Activated CD8-positive, alpha-beta memory T cell treated with anti-CD3 and anti-CD28 coated beads for 1 hour (primary cell): ENCODE data around the gene THAP6.
"Not testable (repeated sequence)": the region's sequence is repeated elsewhere in the genome, so short reads cannot be mapped to it uniquely, and the experiment has no call there.

Experiments used
- DNase-seq, 2 donors: peaks; one replicate each; pipeline ENCODE4 v3.0.0-alpha.2; 2020; ENCODE audit warnings: low read depth in 1 of 2; ENCODE audit errors: extremely low read depth in 1 of 2

THAP6 gene

GRCh38 chr4:75514131-75514948 is at the start of gene THAP6, which contains the start of gene RCHY1:
THAP6 (plus strand) TSS chr4:75514473; CDS start chr4:75515453, 980 bp downstream.
RCHY1 (minus strand) TSS chr4:75514403; CDS start chr4:75514286, 117 bp downstream.
- DNase-seq, result peak; percentile 80 to 86

GRCh38 chr4:75469896-75470295 is 44.4 kb upstream of the THAP6 start:
- DNase-seq, result no peak

GRCh38 chr4:75470738-75471137 is 43.5 kb upstream of the THAP6 start:
- no peak for DNase-seq

- DNase-seq, result no peak
Measured at GRCh38 chr4:75477201-75477600, 37.1 kb upstream of the THAP6 start.

DNA sequence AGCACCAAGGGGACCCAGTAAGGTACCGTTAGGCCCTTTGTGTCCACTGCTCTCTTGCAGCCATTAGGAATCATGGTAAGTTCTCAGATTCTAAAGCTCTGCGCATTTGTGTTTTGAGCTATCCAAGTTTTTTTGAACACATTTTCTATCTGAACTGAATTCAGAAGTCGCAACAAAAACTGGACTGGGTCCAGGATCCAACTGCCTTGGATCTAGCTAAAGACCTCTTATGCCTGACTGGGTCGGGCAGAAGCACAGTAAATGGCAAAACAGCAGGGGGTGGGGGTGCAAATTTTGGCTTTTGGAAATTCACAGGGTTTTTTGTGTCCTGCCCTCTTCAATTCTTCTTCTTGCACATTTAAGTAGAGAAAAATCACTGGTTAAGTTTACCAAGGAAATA is 30.1 kb upstream of the THAP6 start:
- DNase-seq, result no peak

DNA sequence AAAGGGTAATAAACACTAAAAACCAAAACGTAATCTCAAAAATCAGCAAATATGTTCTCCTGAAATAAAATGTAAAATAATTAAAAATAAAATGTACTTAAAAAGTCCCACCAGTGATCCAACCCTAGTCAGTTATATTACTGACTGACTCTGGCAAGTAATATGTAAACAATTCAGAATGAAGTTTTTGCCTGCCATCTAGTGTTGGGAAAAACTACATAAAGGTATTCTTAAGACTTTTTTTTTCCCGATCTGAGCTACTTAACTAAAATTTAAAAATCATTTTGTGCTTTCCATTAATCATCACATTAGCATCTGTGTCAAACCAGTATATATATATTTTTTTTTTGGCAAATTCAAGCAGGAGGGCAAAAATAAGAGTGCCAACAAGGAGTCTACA is 24.1 kb upstream of the THAP6 start:
- no peak for DNase-seq

GRCh38 chr4:75494563-75494962 is 19.7 kb upstream of the THAP6 start:
- no peak for DNase-seq

DNA sequence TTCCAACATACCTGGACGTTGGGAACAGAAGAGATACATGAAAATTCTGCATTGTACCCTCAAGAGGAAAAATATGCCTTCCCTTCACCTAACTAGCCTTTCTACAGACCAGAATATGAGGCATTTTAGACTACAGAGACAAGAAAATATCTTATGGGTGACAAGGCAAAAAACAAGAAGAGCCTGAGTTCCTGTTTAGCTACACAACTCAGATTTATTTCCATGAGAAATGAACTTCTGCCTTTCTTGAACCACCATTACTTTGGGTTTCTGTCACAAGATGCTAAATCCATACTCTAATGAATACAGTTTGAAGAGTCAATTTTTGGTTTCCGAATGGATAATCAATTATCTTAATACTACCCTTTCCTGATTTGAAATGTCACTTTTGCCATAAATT is 18.8 kb upstream of the THAP6 start:
- DNase-seq, result no peak

DNA sequence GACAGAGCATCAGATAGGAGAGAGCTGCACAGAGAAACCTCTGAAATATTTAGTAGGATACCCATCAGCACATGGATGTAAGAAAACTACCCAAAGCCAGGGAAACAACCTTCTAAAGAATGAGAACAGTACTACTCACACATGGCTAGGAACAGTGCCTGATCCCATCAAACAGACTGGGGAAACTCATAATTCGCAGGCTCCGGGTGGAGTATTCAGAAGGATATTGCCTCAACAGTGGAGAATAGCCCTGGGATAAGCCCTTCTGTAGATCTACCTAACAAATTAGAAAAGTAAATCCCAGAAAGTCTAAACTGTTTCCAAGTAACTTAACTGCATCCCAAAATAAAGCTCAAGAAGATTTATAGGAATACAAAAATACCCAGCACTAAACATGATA is 17.9 kb upstream of the THAP6 start:
- no peak for DNase-seq

DNA sequence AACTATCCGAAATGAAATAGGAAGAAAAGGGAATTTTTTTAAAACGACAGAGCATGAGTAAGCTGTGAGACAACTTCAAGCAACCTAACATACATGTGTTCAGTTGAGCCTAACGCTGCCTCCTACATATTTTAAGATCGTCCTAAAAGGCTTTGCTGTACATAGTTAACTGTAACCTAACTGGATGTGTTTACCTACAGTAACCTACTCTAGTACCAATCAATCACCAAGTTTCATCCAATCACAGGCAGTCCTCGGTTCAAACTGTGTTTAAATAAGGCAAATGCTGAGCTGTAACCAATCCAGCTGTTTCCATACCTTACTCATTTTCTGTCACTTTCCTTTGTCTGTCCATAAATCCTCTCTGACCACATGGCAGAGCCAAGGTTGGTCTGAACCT is 17.1 kb upstream of the THAP6 start:
- DNase-seq, result no peak

DNA sequence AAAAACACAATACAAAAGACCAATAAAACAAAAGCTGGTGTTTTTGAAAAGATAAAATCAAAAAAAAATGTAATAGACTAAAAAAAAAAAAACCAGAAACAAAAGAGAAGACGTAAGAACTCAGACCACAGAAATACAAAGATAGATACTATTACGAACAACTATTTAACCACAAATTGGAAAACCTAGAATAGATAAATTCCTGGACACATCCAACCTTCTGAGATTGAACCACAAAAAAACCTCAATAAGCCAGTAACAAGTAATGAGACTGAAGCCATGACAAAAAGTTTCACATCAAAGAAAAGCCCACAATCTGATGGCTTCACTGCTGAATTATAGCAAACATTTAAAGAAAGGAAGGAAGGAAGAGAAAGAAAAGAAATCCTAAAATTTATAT is 16.2 kb upstream of the THAP6 start:
- no peak for DNase-seq

DNA sequence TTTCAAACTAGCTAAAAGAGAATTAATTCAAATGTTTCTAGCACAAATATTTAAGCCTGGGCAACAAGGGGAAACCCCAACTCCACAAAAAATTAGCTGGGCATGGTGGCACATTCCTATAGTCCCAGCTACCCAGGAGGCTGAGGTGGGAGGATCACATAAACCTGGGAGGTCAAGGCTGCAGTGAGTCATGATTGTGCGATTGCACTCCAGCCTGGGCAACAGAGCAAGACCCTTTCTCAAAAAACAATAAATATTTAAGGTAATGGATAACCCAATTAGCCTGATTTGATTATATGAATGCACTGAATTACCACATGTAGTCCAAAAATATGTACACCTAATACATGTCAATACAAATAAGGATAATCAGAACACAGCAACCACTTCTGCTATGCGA is 14.4 kb upstream of the THAP6 start:
- no peak for DNase-seq

GRCh38 chr4:75502671-75503070 is 11.6 kb upstream of the THAP6 start:
- DNase-seq, result no peak

DNA sequence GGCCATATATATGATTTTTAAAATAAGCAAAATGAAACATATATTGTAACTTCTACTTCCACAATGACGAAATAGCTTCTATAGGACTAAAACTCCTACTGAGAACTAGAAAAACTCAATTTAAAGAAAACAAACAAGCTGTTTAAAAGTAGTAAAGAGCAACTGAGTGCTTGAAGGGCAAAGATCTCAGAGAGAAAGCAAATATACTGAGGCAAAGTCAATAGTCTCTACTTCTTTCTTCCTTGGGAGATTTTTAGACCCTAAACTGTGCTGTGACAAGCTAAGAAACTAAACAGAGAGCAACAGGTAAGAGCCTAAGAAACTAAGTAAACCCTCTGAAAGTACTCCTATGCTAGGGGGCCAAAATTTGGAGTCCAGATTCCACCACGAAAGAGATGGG is 8.6 kb upstream of the THAP6 start:
- DNase-seq, result no peak

DNA sequence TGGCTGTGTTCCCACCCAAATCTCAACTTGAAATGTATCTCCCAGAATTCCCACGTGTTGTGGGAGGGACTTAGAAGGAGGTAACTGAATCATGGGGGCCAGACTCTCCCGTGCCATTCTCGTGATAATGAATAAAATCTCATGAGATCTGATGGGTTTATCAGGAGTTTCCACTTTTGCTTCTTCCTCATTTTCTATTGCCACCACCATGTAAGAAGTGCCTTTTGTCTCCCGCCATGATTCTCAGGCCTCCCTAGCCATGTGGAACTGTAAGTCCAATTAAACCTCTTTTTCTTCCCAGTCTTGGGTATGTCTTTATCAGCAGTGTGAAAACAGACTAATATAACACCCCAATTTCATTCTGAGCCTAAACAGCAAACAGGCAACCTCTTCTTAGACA is 4.7 kb upstream of the THAP6 start:
- not testable (repeated sequence) for DNase-seq

- no peak for DNase-seq
Measured at GRCh38 chr4:75511841-75512240, 2.4 kb upstream of the THAP6 start.

DNA sequence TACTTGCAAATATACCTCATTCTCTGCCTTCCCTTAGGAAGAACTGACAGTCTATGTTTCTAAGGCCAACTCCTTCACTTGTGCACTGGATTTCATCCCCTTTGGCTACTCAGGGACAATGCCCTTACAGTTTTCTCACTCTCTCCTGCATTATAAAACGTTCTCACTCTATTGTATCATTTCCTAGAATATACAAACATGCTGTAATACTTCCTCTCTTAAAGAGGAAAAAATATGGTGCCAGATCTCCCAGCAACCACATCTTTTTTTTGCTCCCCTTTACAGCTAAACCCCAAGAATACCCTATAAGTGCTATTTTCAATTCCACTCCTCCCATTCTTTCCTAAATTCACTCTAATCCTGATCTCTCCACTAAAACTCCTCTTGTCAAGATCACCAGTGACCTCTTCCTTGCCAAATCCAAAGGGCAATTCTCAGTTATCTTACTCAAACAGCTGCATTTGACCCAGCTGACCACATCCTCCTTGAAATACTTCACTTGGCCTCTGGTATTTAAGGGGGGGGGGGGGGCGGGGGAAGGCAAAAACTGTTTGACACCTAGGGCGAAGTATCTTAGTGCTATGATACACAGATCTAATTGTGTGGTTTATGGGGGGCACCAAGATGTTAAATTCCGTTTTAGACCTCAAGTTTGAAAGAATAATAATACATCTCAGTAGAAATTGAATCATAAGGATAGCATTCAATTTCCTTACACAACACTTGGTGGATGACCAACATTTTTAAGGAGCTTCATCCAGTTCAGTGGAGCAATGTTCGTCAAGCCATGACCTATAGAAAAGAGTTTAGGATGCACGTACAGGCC is 1.7 kb upstream of the THAP6 start:
- DNase-seq, result no peak

DNA sequence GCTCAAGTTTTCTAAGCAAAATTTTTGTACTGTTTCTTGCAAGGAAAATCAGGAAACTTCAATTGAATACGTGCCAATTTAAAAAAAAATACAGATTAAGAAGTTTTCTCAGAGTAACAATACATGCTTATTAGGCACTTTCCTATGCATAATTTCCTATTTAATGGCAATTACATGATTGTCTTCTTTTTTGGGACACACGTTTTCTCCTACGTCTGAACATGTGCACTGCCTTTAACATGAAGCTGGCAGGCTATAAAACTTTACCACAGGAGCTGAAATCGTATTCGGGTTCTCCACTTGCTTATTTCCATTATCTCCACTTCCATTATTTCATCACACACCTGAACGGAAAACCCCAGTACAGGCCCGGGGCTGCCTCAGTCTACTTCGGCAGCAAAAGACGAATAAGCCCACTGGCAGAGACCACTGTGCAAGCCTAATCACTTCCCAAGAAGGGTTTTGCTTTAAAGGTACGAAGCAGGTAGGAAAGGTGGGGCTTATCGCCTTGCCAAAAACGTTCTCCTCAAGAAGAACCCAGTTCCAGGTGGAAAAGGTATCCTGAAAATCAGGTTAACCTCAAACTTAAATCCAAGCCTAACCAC is 645 bp upstream of the THAP6 start:
- DNase-seq, result no peak

- no peak for DNase-seq
Measured at GRCh38 chr4:75514949-75515612, 808 bp downstream of the THAP6 start.

GRCh38 chr4:75516144-75516543 is 1.9 kb downstream of the THAP6 start:
- no peak for DNase-seq

GRCh38 chr4:75519452-75519851 is 5.2 kb downstream of the THAP6 start:
- not testable (repeated sequence) for DNase-seq
